Smooth muscle cell (in vitro differentiated cells): ENCODE results near the gene UBE2V1. TPM values are rescaled to one million over a fixed set of nuclear protein-coding genes. Genes with fewer than 3 reads are reported as not detected.

Experiments used
- DNase-seq: peaks from one replicate; lab custom pipeline; 2025; ENCODE audit not compliant: unreplicated experiment; lab: John Stamatoyannopoulos, UW
- H2AFZ ChIP-seq: fragments of 200-600 bp; sonication (generic); 2 replicates; pipeline ENCODE4 v1.6.0; 2016; ENCODE audit warnings: antibody characterized with exemption, low read depth, mild to moderate bottlenecking
- H3F3A ChIP-seq: fragments of 200-600 bp; sonication (generic); 2 replicates; pipeline ENCODE4 v1.6.0; 2017; ENCODE audit warnings: antibody characterized with exemption, low read depth
- H3K27ac ChIP-seq: fragments of 200-600 bp; sonication (generic); 2 replicates; pipeline ENCODE4 v1.5.1; 2016; ENCODE audit warnings: low read depth, mild to moderate bottlenecking
- H3K27me3 ChIP-seq: fragments of 200-600 bp; sonication (generic); 2 replicates; pipeline ENCODE4 v1.6.1; 2016; ENCODE audit warnings: low read depth, mild to moderate bottlenecking
- H3K36me3 ChIP-seq: fragments of 200-600 bp; sonication (generic); 2 replicates; pipeline ENCODE4 v1.5.1; 2016; ENCODE audit warnings: low read depth
- H3K4me1 ChIP-seq: fragments of 200-600 bp; sonication (generic); 2 replicates; pipeline ENCODE4 v1.5.1; 2016; ENCODE audit warnings: low read depth
- H3K4me2 ChIP-seq: fragments of 200-600 bp; sonication (generic); 2 replicates; pipeline ENCODE4 v1.6.0; 2016; ENCODE audit warnings: mild to moderate bottlenecking
- H3K4me3 ChIP-seq: fragments of 200-600 bp; sonication (generic); 2 replicates; pipeline ENCODE4 v1.5.1; 2016; ENCODE audit warnings: mild to moderate bottlenecking
- H3K79me2 ChIP-seq: fragments of 200-600 bp; sonication (generic); 2 replicates; pipeline ENCODE4 v1.6.0; 2016; ENCODE audit warnings: low read depth, mild to moderate bottlenecking
- H3K9ac ChIP-seq: fragments of 200-600 bp; sonication (generic); 2 replicates; pipeline ENCODE4 v1.6.0; 2016; ENCODE audit warnings: low read depth
- H3K9me3 ChIP-seq: fragments of 200-600 bp; sonication (generic); replicated peaks from 2 replicates; pipeline ENCODE4 v1.5.1; 2016; ENCODE audit warnings: low read depth
- H4K20me1 ChIP-seq: fragments of 200-600 bp; sonication (generic); 2 replicates; pipeline ENCODE4 v1.6.0; 2016; ENCODE audit warnings: low read depth
- CTCF ChIP-seq: fragments of 200-600 bp; sonication (generic); IDR thresholded peaks from 2 replicates; pipeline ENCODE4 v1.5.1; 2017; ENCODE audit warnings: borderline replicate concordance, mild to moderate bottlenecking, antibody characterized with exemption; ENCODE audit not compliant: insufficient read depth, poor library complexity, severe bottlenecking
- WGBS: methylation state at CpG from one replicate; pipeline ENCODE4 v1.1.7; 2016; ENCODE audit warnings: low lambda C conversion rate; 5-methylcytosine and 5-hydroxymethylcytosine counted together
- polyA plus RNA-seq: library from polyadenylated mRNA; unstranded; fragments of >200 nt; fragmentation: Nextera tagmentation; extraction: Ambion mirVana; gene quantifications from 2 replicates; pipeline ENCODE4 v1.2.1, GENCODE V29; 2016
- total RNA-seq: library from RNA; depleted of rRNA; stranded (reverse); fragments of >200 nt; gene quantifications from 2 replicates; pipeline ENCODE4 v1.2.3, GENCODE V29; 2014

Gene UBE2V1
- total and polyA plus RNA-seq, 2 experiments from 2014 or later, result 94.8 to 128 TPM

GRCh38 chr20:50054626-50055511 lies 58.1 kb downstream of the UBE2V1 start:
- H4K20me1 ChIP-seq, result no peaks in the 10 kb centered on the region
- H3K27ac ChIP-seq, result no peak overlapping the region
- H3K9me3 ChIP-seq, result no peaks in the 10 kb centered on the region
- peak overlapping the region; percentile 87 for H2AFZ ChIP-seq
- no peaks in the 10 kb centered on the region for H3K79me2 ChIP-seq
- TF ChIP-seq CTCF, result no peak
- H3K27me3 ChIP-seq, result no peaks in the 10 kb centered on the region
- H3K9ac ChIP-seq, result no peak overlapping the region
- WGBS, result 17% methylated on average over 34 of the region's 34 CpGs
- peaks cover 3% of the 10 kb centered on the region for H3K4me1 ChIP-seq
- peak overlapping the region; percentile 53 for H3K4me2 ChIP-seq
- no peak for DNase-seq
- no peak overlapping the region for H3K4me3 ChIP-seq
- H3K36me3 ChIP-seq, result no peaks in the 10 kb centered on the region
- peaks cover 3% of the 10 kb centered on the region for H3F3A ChIP-seq

- Histone ChIP-seq H3K9ac (no peak overlapping the region), H3K27me3 (no peaks in the 10 kb centered on the region), H3K79me2 (no peaks in the 10 kb centered on the region), H3K9me3 (no peaks in the 10 kb centered on the region), H3F3A (peaks cover 3% of the 10 kb centered on the region), H3K27ac (no peak overlapping the region), H3K4me1 (peaks cover 3% of the 10 kb centered on the region), H4K20me1 (no peaks in the 10 kb centered on the region), H2AFZ (no peak overlapping the region), H3K36me3 (no peaks in the 10 kb centered on the region), H3K4me2 (no peak overlapping the region), H3K4me3 (no peak overlapping the region)
- TF ChIP-seq CTCF, result no peak
- WGBS, result 88% methylated on average over 5 of the region's 5 CpGs
- DNase-seq, result no peak
Measured at GRCh38 chr20:50054231-50054547, 58.8 kb downstream of the UBE2V1 start.

- Histone ChIP-seq H3K36me3 (no peaks in the 10 kb centered on the region), H3K9ac (no peak overlapping the region), H3K9me3 (no peaks in the 10 kb centered on the region), H3F3A (peaks cover 3% of the 10 kb centered on the region), H3K79me2 (no peaks in the 10 kb centered on the region), H3K27ac (no peak overlapping the region), H3K4me2 (no peak overlapping the region), H3K27me3 (no peaks in the 10 kb centered on the region), H3K4me3 (no peak overlapping the region), H4K20me1 (no peaks in the 10 kb centered on the region), H3K4me1 (peaks cover 3% of the 10 kb centered on the region), H2AFZ (no peak overlapping the region)
- DNase-seq, result no peak
- WGBS, result 89% methylated on average over 19 of the region's 19 CpGs
- TF ChIP-seq CTCF, result no peak
Measured at GRCh38 chr20:50053362-50054230, 59.4 kb downstream of the UBE2V1 start.
